GM19239 (cell line): ENCODE measurements around the gene TMEM182.

Source experiments
- DNase-seq: peaks from one replicate; pipeline ENCODE4 v3.0.0; 2011; ENCODE audit warnings: low spot score; ENCODE audit not compliant: insufficient read length
- FAIRE-seq: peaks from 2 replicates; lab custom pipeline; 2011; peaks lifted over from hg19 to GRCh38; lab: Jason Lieb, UNC

TMEM182 gene

DNA sequence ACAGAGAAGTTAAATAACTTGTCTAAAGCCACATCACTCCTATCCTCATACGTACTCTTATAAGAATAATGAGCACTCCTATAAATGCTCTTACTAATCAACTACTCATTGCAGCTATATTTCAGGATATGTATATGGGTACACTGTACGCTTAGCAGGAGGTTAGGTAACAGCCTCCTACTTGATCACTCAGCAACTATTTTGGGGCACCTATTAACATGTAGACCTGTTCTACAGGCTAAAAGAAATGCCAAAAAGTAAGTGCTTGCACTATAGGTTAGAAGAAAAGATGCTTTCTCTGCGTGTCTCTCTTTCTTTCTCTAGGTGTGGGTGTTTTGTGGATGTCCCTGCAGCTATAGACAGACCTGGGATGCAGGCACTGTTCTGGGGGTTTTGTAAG lies 83.1 kb downstream of the TMEM182 start:
- DNase-seq, result no peak

DNA sequence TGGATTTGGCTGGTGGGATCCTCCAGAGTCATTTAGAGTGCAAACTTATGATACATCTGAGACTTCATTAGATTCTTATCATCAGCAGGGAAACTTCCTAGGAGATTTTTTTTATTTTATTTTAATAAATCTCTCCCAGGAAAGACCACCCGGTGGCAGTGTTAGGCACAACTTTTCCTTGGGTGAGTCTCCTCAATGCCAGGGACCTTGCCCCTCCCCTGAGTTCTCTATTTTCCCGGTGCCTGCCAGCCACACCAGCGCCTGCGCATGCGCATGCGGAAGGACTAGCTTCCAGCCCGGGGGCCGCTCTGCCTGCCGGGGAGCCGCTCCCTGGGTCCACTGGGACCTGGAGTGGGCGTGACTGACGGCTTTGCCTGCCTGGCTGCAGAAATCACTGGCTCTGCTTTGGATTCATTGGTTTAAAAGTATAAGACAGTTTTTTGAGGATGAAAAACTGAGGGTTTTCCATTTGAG lies 86.6 kb downstream of the TMEM182 start:
- no peak for FAIRE-seq
- no peak for DNase-seq

More for the DNA sequence above, 83.1 kb downstream of the TMEM182 start:
- FAIRE-seq, result no peak

DNA sequence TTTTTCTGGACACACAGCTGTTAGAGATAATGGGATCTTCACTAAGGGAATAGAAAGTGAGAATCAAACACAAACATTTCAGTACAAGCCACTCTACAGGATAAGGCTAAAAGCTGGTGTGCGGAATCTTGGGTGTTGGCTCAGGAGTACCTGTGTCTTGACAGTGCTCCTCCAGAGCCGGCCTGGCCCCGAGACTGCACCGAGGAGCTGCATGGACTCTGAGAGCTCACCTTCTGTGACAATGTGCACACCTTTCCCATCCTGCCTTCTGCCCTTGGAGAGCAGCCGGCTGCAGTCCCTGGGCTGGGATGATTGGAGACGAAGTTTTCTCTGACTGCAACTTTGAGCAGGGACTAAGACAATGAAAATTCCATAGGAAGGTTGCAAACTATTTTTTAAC lies 89.1 kb downstream of the TMEM182 start:
- no peak for FAIRE-seq
- no peak for DNase-seq

DNA sequence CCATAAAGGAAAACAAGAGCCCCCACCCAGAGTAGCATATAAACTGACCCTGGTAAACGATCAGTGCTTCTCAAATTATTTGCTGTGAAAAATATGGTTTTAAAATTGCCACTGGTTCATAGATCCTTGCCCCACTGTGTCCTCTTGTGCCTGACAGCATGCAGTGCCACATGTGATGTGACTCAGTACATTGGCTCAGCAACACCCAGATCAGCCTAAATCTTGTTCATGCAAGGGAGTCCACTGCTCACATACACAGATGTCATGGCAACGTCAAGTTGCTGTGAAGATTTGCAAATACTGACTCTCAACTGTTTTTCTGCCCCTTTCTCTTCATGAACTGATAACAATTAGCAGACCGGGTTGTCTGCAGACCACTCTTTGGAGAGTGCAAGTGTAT lies 91.0 kb downstream of the TMEM182 start:
- DNase-seq (no peak), FAIRE-seq (no peak)
